Loucy (cell line): ENCODE data around the gene MAP3K6.

Source experiments
- CTCF ChIP-seq: fragments of 200-600 bp; sonication (generic); conservative IDR thresholded peaks from 2 replicates; pipeline ENCODE4 v1.5.1; 2014; ENCODE audit warnings: mild to moderate bottlenecking, antibody characterized with exemption, low read length
- EZH2phosphoT487 ChIP-seq: fragments of 200-600 bp; IDR thresholded peaks from 2 replicates; pipeline ENCODE4 v1.6.1; 2018; ENCODE audit warnings: antibody characterized with exemption, mild to moderate bottlenecking, moderate library complexity, borderline replicate concordance

DNA sequence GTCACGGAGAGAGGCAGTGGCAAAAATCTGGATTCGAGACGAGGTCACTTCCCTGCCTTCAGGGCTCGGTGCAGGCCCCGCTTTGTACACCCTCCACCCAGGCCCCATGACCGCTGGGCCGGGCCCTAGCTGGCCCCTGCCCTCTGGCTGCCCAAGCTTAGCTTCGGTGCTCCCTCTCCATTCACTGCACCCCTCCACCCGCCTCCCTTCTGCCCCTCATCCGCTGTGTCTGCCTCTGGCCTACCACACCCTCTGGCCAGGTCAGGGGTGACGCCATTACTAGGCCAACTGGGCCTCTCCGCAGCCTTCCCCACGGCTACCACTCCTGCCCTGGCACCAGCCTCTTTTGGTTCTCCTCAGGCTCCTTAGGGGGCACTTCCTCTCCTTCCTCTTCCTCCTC is 16.9 kb upstream of the MAP3K6 start:
- TF ChIP-seq CTCF (no peak), EZH2phosphoT487 (no peak)
